HCT116 (cell line): Measurements from ENCODE around the gene GBF1. TPM values are rescaled to one million over a fixed set of nuclear protein-coding genes. Genes with fewer than 3 reads are reported as not detected.

Experiments
- ATAC-seq: fragments of 200-7000 bp; cut with Tn5 transposase; 2 replicates; pipeline ENCODE4 v1.9.1; 2020; ENCODE audit warnings: mild to moderate bottlenecking, moderate library complexity
- BruUV-seq: library from RNA; stranded (reverse); fragments of 400-500 nt; replicated peaks from 2 replicates; lab custom pipeline; 2021; lab: Mats Ljungman, UMichigan
- CTCF ChIA-PET: fragments of 300-600 bp; sonication (Branson Sonifier 250); formaldehyde crosslinking; loops from one replicate; lab custom pipeline; 2021; ENCODE audit warnings: antibody characterized with exemption; lab: Charles Lee
- POLR2A ChIA-PET: fragments of 300-600, 350-600 bp; sonication (Branson Sonifier 250); formaldehyde crosslinking; loops from one replicate; lab custom pipeline; 2021; ENCODE audit warnings: antibody characterized with exemption; lab: Charles Lee
- RAD21 ChIA-PET, 2 experiments: fragments of 300-600 bp; sonication (Branson Sonifier 250); formaldehyde crosslinking; loops; one replicate each; lab custom pipeline; 2023; ENCODE audit warnings: low total read pairs in 2 of 2; ENCODE audit not compliant: uncharacterized antibody in 2 of 2, unreplicated experiment in 2 of 2, low non-redundant PET in 1 of 2; lab: Charles Lee
- DNase-seq: peaks from one replicate; pipeline ENCODE4 v3.0.0-alpha.2; 2010; ENCODE audit warnings: low read depth, low spot score
- H2AFZ ChIP-seq: fragments of 200-600 bp; shearing (Covaris generic), sonication (generic); 2 replicates; pipeline ENCODE4 v1.6.1; 2017; ENCODE audit warnings: low read depth, mixed run types, mixed read lengths, antibody characterized with exemption, low read length; ENCODE audit not compliant: poor library complexity, severe bottlenecking
- H3K27ac ChIP-seq: 2 replicates; pipeline ENCODE4 v1.5.1; 2012; ENCODE audit warnings: low read depth, low read length
- H3K27me3 ChIP-seq: fragments of 200-600 bp; sonication (generic); 2 replicates; pipeline ENCODE4 v1.6.1; 2016; ENCODE audit warnings: mixed run types, low read length, mixed read lengths; ENCODE audit not compliant: insufficient read depth
- H3K36me3 ChIP-seq, 2 experiments: fragments of 200-500 bp in 1 of 2; fragments of 200-600 bp in 1 of 2; sonication (Bioruptor generic) in 1 of 2; sonication (generic) in 1 of 2; 2 replicates each; pipeline versions ENCODE4 v1.5.1 to v1.6.1; 2014 to 2016; ENCODE audit warnings: low read length in 2 of 2, inconsistent platforms in 1 of 2, mixed read lengths in 1 of 2, mixed run types in 1 of 2; ENCODE audit not compliant: insufficient read depth in 2 of 2, control insufficient read depth in 1 of 2
- H3K4me1 ChIP-seq, 2 experiments: fragments of 200-600 bp in 1 of 2; sonication (generic) in 1 of 2; 2 replicates each; pipeline versions ENCODE4 v1.5.1 to v1.6.1; 2012 to 2017; ENCODE audit warnings: low read length in 2 of 2, inconsistent platforms in 1 of 2, mild to moderate bottlenecking in 1 of 2, mixed read lengths in 1 of 2, mixed run types in 1 of 2, moderate library complexity in 1 of 2; ENCODE audit not compliant: insufficient read depth in 2 of 2, control insufficient read depth in 1 of 2
- H3K4me2 ChIP-seq: fragments of 200-600 bp; sonication (generic); 2 replicates; pipeline ENCODE4 v1.6.1; 2017; ENCODE audit warnings: mixed run types, low read length, mixed read lengths
- H3K4me3 ChIP-seq, 2 experiments: fragments of 200-600 bp in 1 of 2; sonication (generic) in 1 of 2; replicated peaks in 1 of 2; 2 replicates each; pipeline ENCODE4 v1.5.1; 2011 to 2016; ENCODE audit warnings: low read length in 2 of 2, control low read depth in 1 of 2, low read depth in 1 of 2, mild to moderate bottlenecking in 1 of 2, mixed read lengths in 1 of 2, mixed run types in 1 of 2
- H3K79me2 ChIP-seq: fragments of 200-600 bp; sonication (generic); 2 replicates; pipeline ENCODE4 v1.6.1; 2017; ENCODE audit warnings: mild to moderate bottlenecking, mixed run types, low read length, moderate library complexity, mixed read lengths; ENCODE audit not compliant: insufficient read depth
- H3K9ac ChIP-seq: fragments of 200-600 bp; sonication (generic); 2 replicates; pipeline ENCODE4 v1.6.1; 2016; ENCODE audit warnings: low read length, mixed read lengths
- H3K9me2 ChIP-seq: fragments of 200-600 bp; sonication (generic), shearing (Covaris generic); 2 replicates; pipeline ENCODE4 v1.6.1; 2017; ENCODE audit warnings: mixed run types, mild to moderate bottlenecking, moderate library complexity; ENCODE audit not compliant: insufficient read depth
- H3K9me3 ChIP-seq, 2 experiments: fragments of 200-500 bp in 1 of 2; fragments of 200-600 bp in 1 of 2; sonication (Bioruptor generic) in 1 of 2; sonication (generic) in 1 of 2; 2 replicates each; pipeline ENCODE4 v1.6.1; 2014 to 2017; ENCODE audit warnings: low read length in 2 of 2, mixed read lengths in 2 of 2, inconsistent platforms in 1 of 2, low read depth in 1 of 2, mild to moderate bottlenecking in 1 of 2, mixed run types in 1 of 2, moderate library complexity in 1 of 2; ENCODE audit not compliant: control insufficient read depth in 1 of 2, insufficient read depth in 1 of 2
- H4K20me1 ChIP-seq: fragments of 200-600 bp; sonication (generic), shearing (Covaris generic); 2 replicates; pipeline ENCODE4 v1.6.1; 2017; ENCODE audit warnings: mixed run types, mild to moderate bottlenecking, moderate library complexity; ENCODE audit not compliant: insufficient read depth
- CBX3 ChIP-seq: IDR thresholded peaks from 2 replicates; pipeline ENCODE4 v1.6.1; 2012; ENCODE audit warnings: low read depth
- CEBPB ChIP-seq: IDR thresholded peaks from 2 replicates; pipeline ENCODE4 v1.6.1; 2012; ENCODE audit warnings: low read depth
- EGR1 ChIP-seq: IDR thresholded peaks from 2 replicates; pipeline ENCODE4 v1.6.1; 2012; ENCODE audit warnings: low read depth
- EZH2 ChIP-seq: fragments of 200-600 bp; sonication (generic); IDR thresholded peaks from 2 replicates; pipeline ENCODE4 v1.6.1; 2017; ENCODE audit warnings: antibody characterized with exemption, mixed run types
- JUND ChIP-seq: IDR thresholded peaks from 2 replicates; pipeline ENCODE4 v1.6.1; 2012
- POLR2A ChIP-seq: IDR thresholded peaks from 2 replicates; pipeline ENCODE4 v1.7.0; 2011; ENCODE audit warnings: borderline replicate concordance; ENCODE audit not compliant: insufficient read depth, insufficient read length; ENCODE audit errors: extremely low read depth
- SP1 ChIP-seq: IDR thresholded peaks from 2 replicates; pipeline ENCODE4 v1.6.1; 2012; ENCODE audit warnings: low read depth
- TCF7L2 ChIP-seq: IDR thresholded peaks from 2 replicates; pipeline ENCODE4 v1.7.0; 2011; ENCODE audit warnings: borderline replicate concordance, inconsistent platforms; ENCODE audit not compliant: insufficient read depth, insufficient read length; ENCODE audit errors: extremely low read depth
- YY1 ChIP-seq: IDR thresholded peaks from 2 replicates; pipeline ENCODE4 v1.6.1; 2011; ENCODE audit warnings: low read length, low read depth, moderate library complexity, mild to moderate bottlenecking; ENCODE audit not compliant: insufficient replicate concordance; ENCODE audit errors: extremely low read depth
- ZFX ChIP-seq: fragments of 450-650 bp; IDR thresholded peaks from 2 replicates; pipeline ENCODE4 v1.6.1; 2017
- ZNF274 ChIP-seq: fragments of 200-500 bp; sonication (Bioruptor generic); IDR thresholded peaks from 2 replicates; pipeline ENCODE4 v1.6.1; 2014; ENCODE audit warnings: mild to moderate bottlenecking, low read depth, low read length, inconsistent platforms
- intact Hi-C: fragments of 100-400 bp; cut with micrococcal nuclease; formaldehyde crosslinking; loops from 2 replicates; pipeline ENCODE4 v1.10.0; 2022
- total RNA-seq: library from RNA; stranded (reverse); gene quantifications from one replicate; pipeline ENCODE4 v1.2.1, GENCODE V29; 2021; ENCODE audit not compliant: unreplicated experiment
- TF ChIP-seq, protein P1 (sequence below), 3 experiments: fragments of 200-600 bp in 1 of 3; sonication (generic) in 1 of 3; IDR thresholded peaks in 2 of 3; conservative IDR thresholded peaks in 1 of 3; 2 replicates each; pipeline ENCODE4 v1.5.1; 2012 to 2017; ENCODE audit warnings: low read depth in 2 of 3, low read length in 2 of 3, antibody characterized with exemption in 1 of 3, borderline replicate concordance in 1 of 3, control low read depth in 1 of 3, mild to moderate bottlenecking in 1 of 3, mixed read lengths in 1 of 3, mixed run types in 1 of 3, moderate library complexity in 1 of 3; ENCODE audit not compliant: insufficient read depth in 1 of 3
- TF ChIP-seq, protein P2 (sequence below): IDR thresholded peaks from 2 replicates; pipeline ENCODE4 v1.6.1; 2011; ENCODE audit warnings: mild to moderate bottlenecking, low read length, moderate library complexity; ENCODE audit not compliant: insufficient replicate concordance; ENCODE audit errors: extremely low read depth

The GBF1 gene
- total RNA-seq, 1 experiment from 2014 or later, result 58.9 TPM

DNA sequence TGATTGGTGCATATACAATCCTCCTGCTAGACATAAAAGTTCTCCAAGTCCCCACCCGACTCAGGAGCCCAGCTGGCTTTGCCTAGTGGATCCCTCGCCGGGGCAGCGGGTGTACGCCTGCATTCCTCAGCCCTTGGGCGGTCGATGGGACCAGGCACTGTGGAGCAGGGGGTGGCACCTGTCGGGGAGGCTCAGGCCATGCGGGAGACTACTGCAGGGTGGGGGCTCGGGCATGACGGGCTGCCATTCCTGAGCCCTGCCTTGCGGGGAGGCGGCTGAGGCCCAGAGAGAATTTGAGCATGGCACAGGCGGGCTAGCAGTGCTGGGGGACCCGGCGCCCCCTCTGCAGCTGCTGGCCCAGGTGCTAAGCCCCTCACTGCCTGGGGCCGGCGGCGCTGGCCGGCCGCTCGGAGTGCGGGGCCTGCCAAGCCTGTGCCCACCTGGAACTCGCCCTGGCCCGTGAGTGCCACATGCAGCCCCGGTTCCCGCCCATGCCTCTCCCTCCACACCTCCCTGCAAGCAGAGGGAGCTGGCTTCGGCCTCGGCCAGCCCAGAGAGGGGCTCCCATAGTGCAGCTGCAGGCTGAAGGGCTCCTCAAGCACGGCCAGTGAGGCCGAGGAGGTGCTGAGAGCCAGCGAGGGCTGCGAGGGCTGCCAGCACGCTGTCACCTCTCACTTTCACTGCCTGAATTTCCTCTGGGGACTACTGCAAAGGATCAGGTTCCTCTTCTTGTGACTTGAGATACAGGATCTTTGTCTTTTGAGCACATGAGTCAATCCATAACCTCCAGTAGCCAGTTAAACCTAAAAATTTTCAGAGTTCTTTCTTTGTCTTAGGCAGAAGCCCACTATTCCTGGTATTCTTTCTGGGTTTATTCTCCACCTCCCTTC, 44.3 kb upstream of the GBF1 start:
- intact Hi-C loops, result no loop called here
- Histone ChIP-seq H3K9me3 (no peaks in the 10 kb centered on the region), H4K20me1 (no peaks in the 10 kb centered on the region), H3K36me3 (no peaks in the 10 kb centered on the region), H3K9ac (no peak overlapping the region), H3K4me1 (peaks cover 10 to 15% of the 10 kb centered on the region in 2 experiments; a peak in 3 of 4 replicates), H3K4me3 (no peak overlapping the region), H2AFZ (no peak overlapping the region), H3K9me2 (no peaks in the 10 kb centered on the region), H3K27me3 (no peaks in the 10 kb centered on the region), H3K79me2 (no peaks in the 10 kb centered on the region), H3K4me2 (no peak overlapping the region), H3K27ac (no peak overlapping the region)
- ATAC-seq (no peak), DNase-seq (no peak)
- POLR2A ChIA-PET, result interaction anchor here (0.8 to 1.0 kb wide), 2 partner anchors 8 to 29 kb away, joined by 3 to 4 read pairs; no protein-coding TSS in a partner anchor
- BruUV-seq, result no TSS peak
- TF ChIP-seq, protein P1, sequence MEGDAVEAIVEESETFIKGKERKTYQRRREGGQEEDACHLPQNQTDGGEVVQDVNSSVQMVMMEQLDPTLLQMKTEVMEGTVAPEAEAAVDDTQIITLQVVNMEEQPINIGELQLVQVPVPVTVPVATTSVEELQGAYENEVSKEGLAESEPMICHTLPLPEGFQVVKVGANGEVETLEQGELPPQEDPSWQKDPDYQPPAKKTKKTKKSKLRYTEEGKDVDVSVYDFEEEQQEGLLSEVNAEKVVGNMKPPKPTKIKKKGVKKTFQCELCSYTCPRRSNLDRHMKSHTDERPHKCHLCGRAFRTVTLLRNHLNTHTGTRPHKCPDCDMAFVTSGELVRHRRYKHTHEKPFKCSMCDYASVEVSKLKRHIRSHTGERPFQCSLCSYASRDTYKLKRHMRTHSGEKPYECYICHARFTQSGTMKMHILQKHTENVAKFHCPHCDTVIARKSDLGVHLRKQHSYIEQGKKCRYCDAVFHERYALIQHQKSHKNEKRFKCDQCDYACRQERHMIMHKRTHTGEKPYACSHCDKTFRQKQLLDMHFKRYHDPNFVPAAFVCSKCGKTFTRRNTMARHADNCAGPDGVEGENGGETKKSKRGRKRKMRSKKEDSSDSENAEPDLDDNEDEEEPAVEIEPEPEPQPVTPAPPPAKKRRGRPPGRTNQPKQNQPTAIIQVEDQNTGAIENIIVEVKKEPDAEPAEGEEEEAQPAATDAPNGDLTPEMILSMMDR (IDR thresholded peaks at IDR 0.05 in 2 of 3, conservative IDR thresholded peaks at IDR 0.05 in 1 of 3; ENCODE audit: borderline replicate concordance in 1 of 3, insufficient read depth in 1 of 3, low read depth in 2 of 3, low read length in 2 of 3), result no peak
- TF ChIP-seq EGR1, result no peak
- TF ChIP-seq TCF7L2, result no peak
- TF ChIP-seq CEBPB, result no peak
- TF ChIP-seq POLR2A, result no peak
- TF ChIP-seq ZFX, result no peak
- no peak for TF ChIP-seq JUND
- TF ChIP-seq ZNF274, result no peak
- TF ChIP-seq CBX3, result no peak
- TF ChIP-seq, protein P2, sequence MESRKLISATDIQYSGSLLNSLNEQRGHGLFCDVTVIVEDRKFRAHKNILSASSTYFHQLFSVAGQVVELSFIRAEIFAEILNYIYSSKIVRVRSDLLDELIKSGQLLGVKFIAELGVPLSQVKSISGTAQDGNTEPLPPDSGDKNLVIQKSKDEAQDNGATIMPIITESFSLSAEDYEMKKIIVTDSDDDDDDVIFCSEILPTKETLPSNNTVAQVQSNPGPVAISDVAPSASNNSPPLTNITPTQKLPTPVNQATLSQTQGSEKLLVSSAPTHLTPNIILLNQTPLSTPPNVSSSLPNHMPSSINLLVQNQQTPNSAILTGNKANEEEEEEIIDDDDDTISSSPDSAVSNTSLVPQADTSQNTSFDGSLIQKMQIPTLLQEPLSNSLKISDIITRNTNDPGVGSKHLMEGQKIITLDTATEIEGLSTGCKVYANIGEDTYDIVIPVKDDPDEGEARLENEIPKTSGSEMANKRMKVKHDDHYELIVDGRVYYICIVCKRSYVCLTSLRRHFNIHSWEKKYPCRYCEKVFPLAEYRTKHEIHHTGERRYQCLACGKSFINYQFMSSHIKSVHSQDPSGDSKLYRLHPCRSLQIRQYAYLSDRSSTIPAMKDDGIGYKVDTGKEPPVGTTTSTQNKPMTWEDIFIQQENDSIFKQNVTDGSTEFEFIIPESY, result no peak
- TF ChIP-seq YY1, result no peak
- TF ChIP-seq SP1, result no peak
- TF ChIP-seq EZH2, result no peak
- RAD21 ChIA-PET, result no interaction called here
- CTCF ChIA-PET, result no interaction called here
